ENCODE data around the gene IMPA2. TPM values are rescaled to one million over a fixed set of nuclear protein-coding genes. Genes with fewer than 3 reads are reported as not detected.

The IMPA2 gene
- total and polyA plus RNA-seq, 2 of the 8 experiments (the other 6 are each of a cell fraction or from before 2014, with no cell fraction given) = 102 to 140 TPM

DNA sequence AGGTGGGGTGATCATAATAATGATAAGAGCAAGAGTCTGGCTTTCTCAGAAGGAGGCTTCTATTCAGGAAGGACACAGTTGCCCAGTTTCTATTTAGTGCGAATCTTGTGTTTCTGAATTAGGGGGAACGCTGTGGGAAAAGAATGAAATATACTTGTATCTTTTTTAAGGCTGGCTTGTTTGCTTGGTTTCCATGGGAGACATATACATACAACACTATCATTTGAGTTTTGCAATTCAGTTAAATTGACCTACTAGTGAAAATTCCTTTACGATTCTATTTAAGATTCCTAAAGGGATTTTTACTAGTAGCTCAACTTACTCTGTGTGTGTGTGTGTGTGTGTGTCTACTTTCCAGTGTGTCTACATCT, 87.6 kb downstream of the IMPA2 start:
- FAIRE-seq (no peak), DNase-seq (ENCODE audit: low read depth in 1 of 2, low spot score in 2 of 2) (no peak)
- Histone ChIP-seq H3K18ac (ENCODE audit: extremely low read depth, low read length) (no peak overlapping the region), H2BK12ac (ENCODE audit: low read depth, low read length) (no peak overlapping the region), H4K8ac (ENCODE audit: extremely low read depth, insufficient read depth, low read length) (no peak overlapping the region), H3K9me3 (ENCODE audit: insufficient read depth in 2 of 2, low read depth in 1 of 2, low read length in 1 of 2) (no peaks in the 10 kb centered on the region; a peak in 1 of 4 replicates), H3K23me2 (ENCODE audit: low read depth, low read length) (0 out of 2 replicates have a peak, but pooled peaks cover 1% of the 10 kb centered on the region), H3K4me3 (ENCODE audit: extremely low read depth in 1 of 4, insufficient read depth in 2 of 4, low read depth in 3 of 4, low read length in 4 of 4) (no peak overlapping the region), H3K79me2 (ENCODE audit: control insufficient read depth in 1 of 2, insufficient read depth in 2 of 2, low read length in 2 of 2) (no peaks in the 10 kb centered on the region), H4K5ac (ENCODE audit: insufficient read length, low read depth, low read length) (no peak overlapping the region), H3K4ac (replicated peaks; ENCODE audit: insufficient read length, low read depth, low read length) (no peak overlapping the region), H2BK15ac (ENCODE audit: low read length) (no peak overlapping the region), H3K23ac (ENCODE audit: insufficient read length) (no peak overlapping the region), H3K79me1 (ENCODE audit: low read depth, low read length) (no peaks in the 10 kb centered on the region), H3K36me3 (ENCODE audit: control insufficient read depth in 2 of 4, insufficient read depth in 4 of 4, low read length in 3 of 4) (no peaks in the 10 kb centered on the region), H2BK120ac (replicated peaks; ENCODE audit: low read depth, low read length) (no peak overlapping the region), H2BK20ac (ENCODE audit: low read length) (no peak overlapping the region), H3K56ac (replicated peaks; ENCODE audit: insufficient read length, low read depth, low read length) (no peak overlapping the region), H2AK5ac (ENCODE audit: low read depth, low read length) (no peak overlapping the region), H3K4me1 (replicated peaks in 1 of 4; ENCODE audit: control insufficient read depth in 3 of 4, insufficient read depth in 4 of 4, low read length in 3 of 4) (no peaks in the 10 kb centered on the region), H3K4me2 (ENCODE audit: insufficient read depth in 1 of 2, low read depth in 2 of 2, low read length in 2 of 2) (no peak overlapping the region), H3K9ac (replicated peaks in 1 of 4; ENCODE audit: extremely low read depth in 1 of 4, low read depth in 3 of 4, low read length in 3 of 4) (no peak overlapping the region), H3K27me3 (replicated peaks in 1 of 4; ENCODE audit: control insufficient read depth in 3 of 4, extremely low read depth in 1 of 4, insufficient read depth in 3 of 4, low read length in 3 of 4) (no peaks in the 10 kb centered on the region), H2AFZ (ENCODE audit: low read length) (no peak overlapping the region), H4K91ac (replicated peaks; ENCODE audit: insufficient read length, low read length) (no peak overlapping the region), H3K14ac (ENCODE audit: insufficient read length) (no peak overlapping the region), H2BK5ac (ENCODE audit: low read depth, low read length) (no peak overlapping the region), H3K27ac (ENCODE audit: low read depth, low read length) (no peak overlapping the region), H4K20me1 (replicated peaks in 1 of 2; ENCODE audit: control insufficient read depth in 1 of 2, insufficient read depth in 2 of 2, low read length in 2 of 2) (no peaks in the 10 kb centered on the region)
- ChIA-PET POLR2A (ENCODE audit: partially characterized antibody) (no interaction called here), CTCF (ENCODE audit: partially characterized antibody) (interaction anchor here (1.0 to 3.0 kb wide), 2 partner anchors 10 to 173 kb away, joined by 3 to 7 read pairs; no protein-coding TSS in a partner anchor)
- WGBS, 2 experiments (ENCODE audit: extremely low coverage in 1 of 2, insufficient coverage in 1 of 2, insufficient read length in 1 of 2, insufficient replicate concordance in 2 of 2, low coverage in 1 of 2, low lambda C conversion rate in 2 of 2, missing lambda C conversion rate in 1 of 2) = 91% methylated on average over 3 of the region's 3 CpGs; no CpG with 5 or more reads in 1 of the 2 experiments
- TF ChIP-seq TAF7 (optimal IDR thresholded peaks at IDR 0.05; ENCODE audit: borderline replicate concordance, low read depth, low read length) = no peak
- no peak for TF ChIP-seq POLR2AphosphoS5 (IDR thresholded peaks at IDR 0.05; ENCODE audit: low read depth, low read length)
- TF ChIP-seq SRF (IDR thresholded peaks at IDR 0.05; ENCODE audit: low read depth, low read length) = no peak
- TF ChIP-seq TBP (IDR thresholded peaks at IDR 0.05; ENCODE audit: low read depth, low read length) = no peak

Measured in H1 (cell line).